ENCODE results near the gene ARL4D.

The ARL4D gene

GRCh38 chr17:43431714-43432523 is 33.1 kb downstream of the ARL4D start:
- Mint-ChIP-seq H3K27ac (no peak overlapping the region), H3K27me3 (peaks cover 38 to 77% of the 10 kb centered on the region in 2 donors), H3K9me3 (no peaks in the 10 kb centered on the region), H3K4me3 (no peak overlapping the region), H3K36me3 (ENCODE audit: insufficient read depth) (no peaks in the 10 kb centered on the region), H3K4me1 (ENCODE audit: low read depth in 2 of 2) (no peaks in the 10 kb centered on the region)
- no peak for DNase-seq
- no peak for ATAC-seq (replicated peaks)

GRCh38 chr17:43434902-43435319 is 36.1 kb downstream of the ARL4D start:
- peaks cover 42 to 64% of the 10 kb centered on the region in 2 donors for H3K27me3 Mint-ChIP-seq
- ATAC-seq (replicated peaks) (no peak), DNase-seq (no peak)
- no peaks in the 10 kb centered on the region for H3K4me1 Mint-ChIP-seq (ENCODE audit: low read depth in 2 of 2)
- H3K36me3 Mint-ChIP-seq (ENCODE audit: insufficient read depth) = no peaks in the 10 kb centered on the region
- H3K27ac Mint-ChIP-seq = no peak overlapping the region
- H3K4me3 Mint-ChIP-seq = no peak overlapping the region
- H3K9me3 Mint-ChIP-seq = no peaks in the 10 kb centered on the region

GRCh38 chr17:43437756-43438155 is 39.0 kb downstream of the ARL4D start:
- H3K4me1 Mint-ChIP-seq (ENCODE audit: low read depth in 2 of 2) = no peaks in the 10 kb centered on the region
- DNase-seq (no peak), ATAC-seq (replicated peaks) (no peak)
- H3K27me3 Mint-ChIP-seq = peaks cover 30 to 36% of the 10 kb centered on the region in 2 donors
- no peak overlapping the region for H3K4me3 Mint-ChIP-seq
- no peak overlapping the region for H3K27ac Mint-ChIP-seq
- H3K9me3 Mint-ChIP-seq = no peaks in the 10 kb centered on the region
- H3K36me3 Mint-ChIP-seq (ENCODE audit: insufficient read depth) = no peaks in the 10 kb centered on the region

GRCh38 chr17:43438626-43439025 is 39.8 kb downstream of the ARL4D start:
- Mint-ChIP-seq H3K4me1 (ENCODE audit: low read depth in 2 of 2) (no peaks in the 10 kb centered on the region), H3K36me3 (ENCODE audit: insufficient read depth) (no peaks in the 10 kb centered on the region), H3K27ac (no peak overlapping the region), H3K9me3 (no peaks in the 10 kb centered on the region), H3K27me3 (peaks cover 25 to 29% of the 10 kb centered on the region in 2 donors), H3K4me3 (no peak overlapping the region)
- ATAC-seq (replicated peaks) = no peak
- no peak for DNase-seq

- H3K4me1 Mint-ChIP-seq (ENCODE audit: low read depth in 2 of 2) = no peaks in the 10 kb centered on the region
- no peak for DNase-seq
- no peak for ATAC-seq (replicated peaks)
- peaks cover 25 to 29% of the 10 kb centered on the region in 2 donors for H3K27me3 Mint-ChIP-seq
- H3K9me3 Mint-ChIP-seq = no peaks in the 10 kb centered on the region
- no peak overlapping the region for H3K4me3 Mint-ChIP-seq
- no peaks in the 10 kb centered on the region for H3K36me3 Mint-ChIP-seq (ENCODE audit: insufficient read depth)
- no peak overlapping the region for H3K27ac Mint-ChIP-seq
Measured at GRCh38 chr17:43439041-43439440, 40.2 kb downstream of the ARL4D start.

- no peaks in the 10 kb centered on the region for H3K4me1 Mint-ChIP-seq (ENCODE audit: low read depth in 2 of 2)
- no peak for DNase-seq
- no peaks in the 10 kb centered on the region for H3K9me3 Mint-ChIP-seq
- H3K36me3 Mint-ChIP-seq (ENCODE audit: insufficient read depth) = no peaks in the 10 kb centered on the region
- ATAC-seq (replicated peaks) = no peak
- no peak overlapping the region for H3K27ac Mint-ChIP-seq
- peaks cover 24% of the 10 kb centered on the region in 2 donors for H3K27me3 Mint-ChIP-seq
- H3K4me3 Mint-ChIP-seq = no peak overlapping the region
Measured at GRCh38 chr17:43442711-43443110, 43.9 kb downstream of the ARL4D start.

- no peak for ATAC-seq (replicated peaks)
- Mint-ChIP-seq H3K4me3 (no peak overlapping the region), H3K27ac (no peak overlapping the region), H3K9me3 (no peaks in the 10 kb centered on the region), H3K4me1 (ENCODE audit: low read depth in 2 of 2) (no peaks in the 10 kb centered on the region), H3K27me3 (peaks cover 25 to 30% of the 10 kb centered on the region in 2 donors), H3K36me3 (ENCODE audit: insufficient read depth) (no peaks in the 10 kb centered on the region)
- DNase-seq = no peak
Measured at GRCh38 chr17:43443381-43443780, 44.6 kb downstream of the ARL4D start.

- no peaks in the 10 kb centered on the region for H3K4me1 Mint-ChIP-seq (ENCODE audit: low read depth in 2 of 2)
- H3K36me3 Mint-ChIP-seq (ENCODE audit: insufficient read depth) = no peaks in the 10 kb centered on the region
- ATAC-seq (replicated peaks) (no peak), DNase-seq (no peak)
- no peak overlapping the region for H3K4me3 Mint-ChIP-seq
- H3K27me3 Mint-ChIP-seq = peaks cover 34 to 35% of the 10 kb centered on the region in 2 donors
- H3K9me3 Mint-ChIP-seq = no peaks in the 10 kb centered on the region
- H3K27ac Mint-ChIP-seq = no peak overlapping the region
Measured at GRCh38 chr17:43444223-43445008, 45.6 kb downstream of the ARL4D start.

GRCh38 chr17:43445009-43445589 is 46.3 kb downstream of the ARL4D start:
- Mint-ChIP-seq H3K4me1 (ENCODE audit: low read depth in 2 of 2) (no peaks in the 10 kb centered on the region), H3K36me3 (ENCODE audit: insufficient read depth) (no peaks in the 10 kb centered on the region), H3K4me3 (no peak overlapping the region), H3K27me3 (peaks cover 35 to 41% of the 10 kb centered on the region in 2 donors), H3K9me3 (no peaks in the 10 kb centered on the region), H3K27ac (no peak overlapping the region)
- DNase-seq = no peak
- ATAC-seq (replicated peaks) = no peak

- Mint-ChIP-seq H3K27me3 (peaks cover 35 to 41% of the 10 kb centered on the region in 2 donors), H3K36me3 (ENCODE audit: insufficient read depth) (no peaks in the 10 kb centered on the region), H3K4me3 (no peak overlapping the region), H3K9me3 (no peaks in the 10 kb centered on the region), H3K27ac (no peak overlapping the region), H3K4me1 (ENCODE audit: low read depth in 2 of 2) (no peaks in the 10 kb centered on the region)
- DNase-seq (no peak), ATAC-seq (replicated peaks) (no peak)
Measured at GRCh38 chr17:43446773-43447172, 48.0 kb downstream of the ARL4D start.

- Mint-ChIP-seq H3K36me3 (ENCODE audit: insufficient read depth) (no peaks in the 10 kb centered on the region), H3K4me1 (ENCODE audit: low read depth in 2 of 2) (no peaks in the 10 kb centered on the region), H3K9me3 (no peaks in the 10 kb centered on the region), H3K4me3 (no peak overlapping the region), H3K27me3 (peaks cover 39 to 43% of the 10 kb centered on the region in 2 donors), H3K27ac (no peak overlapping the region)
- ATAC-seq (replicated peaks) (no peak), DNase-seq (no peak)
Measured at GRCh38 chr17:43448720-43449469, 50.1 kb downstream of the ARL4D start.

GRCh38 chr17:43449470-43450248 is 50.9 kb downstream of the ARL4D start:
- H3K9me3 Mint-ChIP-seq = no peaks in the 10 kb centered on the region
- peaks cover 32 to 39% of the 10 kb centered on the region in 2 donors for H3K27me3 Mint-ChIP-seq
- no peaks in the 10 kb centered on the region for H3K4me1 Mint-ChIP-seq (ENCODE audit: low read depth in 2 of 2)
- no peak for DNase-seq
- no peak overlapping the region for H3K27ac Mint-ChIP-seq
- H3K36me3 Mint-ChIP-seq (ENCODE audit: insufficient read depth) = peaks cover under 1% of the 10 kb centered on the region
- no peak overlapping the region for H3K4me3 Mint-ChIP-seq
- no peak for ATAC-seq (replicated peaks)

All from effector memory CD8-positive, alpha-beta T cell (primary cell).